OCI-LY7 (cell line): Measurements from ENCODE around the gene ZNF341. TPM values are rescaled to one million over a fixed set of nuclear protein-coding genes. Genes with fewer than 3 reads are reported as not detected.

ENCODE experiments used
- BruUV-seq: library from RNA; stranded (reverse); fragments of 400-500 nt; replicated peaks from 2 replicates; lab custom pipeline; 2021; lab: Mats Ljungman, UMichigan
- CTCF ChIA-PET: fragments of 300-600 bp; sonication (Branson Sonifier 250); formaldehyde crosslinking; loops from one replicate; lab custom pipeline; 2022; ENCODE audit warnings: antibody characterized with exemption; ENCODE audit not compliant: unreplicated experiment; lab: Charles Lee
- POLR2A ChIA-PET: fragments of 300-600 bp; sonication (Branson Sonifier 250); formaldehyde crosslinking; loops from one replicate; lab custom pipeline; 2022; ENCODE audit warnings: antibody characterized with exemption; lab: Charles Lee
- DNase-seq: peaks from one replicate; pipeline ENCODE4 v3.0.0-alpha.2; 2015; ENCODE audit warnings: low spot score
- H2AFZ ChIP-seq: fragments of 200-600 bp; sonication (generic), shearing (Covaris generic); 2 replicates; pipeline ENCODE4 v1.6.1; 2014; ENCODE audit warnings: mild to moderate bottlenecking, antibody characterized with exemption, low read length, moderate library complexity
- H3K27ac ChIP-seq: fragments of 200-600 bp; sonication (generic); 2 replicates; pipeline ENCODE4 v1.5.1; 2014; ENCODE audit warnings: mixed run types, low read depth, mild to moderate bottlenecking, moderate library complexity, low read length, inconsistent platforms; ENCODE audit not compliant: poor library complexity, severe bottlenecking
- H3K36me3 ChIP-seq: fragments of 200-600 bp; sonication (generic); 2 replicates; pipeline ENCODE4 v1.6.1; 2014; ENCODE audit warnings: mild to moderate bottlenecking, antibody characterized with exemption, low read length, moderate library complexity, mixed read lengths; ENCODE audit not compliant: insufficient read depth
- H3K4me1 ChIP-seq: fragments of 200-600 bp; sonication (generic); 2 replicates; pipeline ENCODE4 v1.5.1; 2014; ENCODE audit warnings: mild to moderate bottlenecking, low read length; ENCODE audit not compliant: insufficient read depth, poor library complexity, severe bottlenecking
- H3K4me2 ChIP-seq: fragments of 200-600 bp; sonication (generic); 2 replicates; pipeline ENCODE4 v1.6.1; 2014; ENCODE audit warnings: mild to moderate bottlenecking, low read length
- H3K4me3 ChIP-seq: fragments of 200-600 bp; sonication (generic); 2 replicates; pipeline ENCODE4 v1.5.1; 2014; ENCODE audit warnings: mild to moderate bottlenecking, low read depth, low read length; ENCODE audit not compliant: poor library complexity, severe bottlenecking
- H3K79me2 ChIP-seq: fragments of 200-600 bp; sonication (generic); 2 replicates; pipeline ENCODE4 v1.6.1; 2016; ENCODE audit warnings: low read depth, mild to moderate bottlenecking, low read length, moderate library complexity, mixed read lengths; ENCODE audit not compliant: insufficient read depth
- H3K9me2 ChIP-seq: fragments of 200-600 bp; sonication (generic); 2 replicates; pipeline ENCODE4 v1.6.1; 2016; ENCODE audit warnings: mild to moderate bottlenecking, low read length, mixed read lengths; ENCODE audit not compliant: insufficient read depth
- H3K9me3 ChIP-seq: fragments of 200-600 bp; sonication (generic); 2 replicates; pipeline ENCODE4 v1.6.1; 2014; ENCODE audit warnings: mild to moderate bottlenecking, mixed run types, low read length, mixed read lengths
- H4K20me1 ChIP-seq: fragments of 200-600 bp; sonication (generic); 2 replicates; pipeline ENCODE4 v1.6.1; 2014; ENCODE audit warnings: mild to moderate bottlenecking, antibody characterized with exemption, low read length, moderate library complexity, mixed read lengths; ENCODE audit not compliant: insufficient read depth
- CTCF ChIP-seq: fragments of 200-600 bp; sonication (generic); conservative IDR thresholded peaks from 2 replicates; pipeline ENCODE4 v1.5.1; 2014; ENCODE audit warnings: mild to moderate bottlenecking, antibody characterized with exemption, low read length, moderate library complexity, mixed read lengths
- EZH2phosphoT487 ChIP-seq: fragments of 200-600 bp; sonication (generic); IDR thresholded peaks from 2 replicates; pipeline ENCODE4 v1.6.1; 2018; ENCODE audit warnings: low read depth, borderline replicate concordance, mild to moderate bottlenecking, mixed run types, antibody characterized with exemption, low read length, moderate library complexity, mixed read lengths
- intact Hi-C: fragments of 100-400 bp; cut with micrococcal nuclease; formaldehyde crosslinking; loops from one replicate; pipeline ENCODE4 v1.10.0; 2022; ENCODE audit not compliant: unreplicated experiment
- total RNA-seq, 2 experiments: library from RNA; depleted of rRNA in 1 of 2; stranded (reverse); fragments of >200 nt in 1 of 2; shearing (Covaris generic) in 1 of 2; gene quantifications; 2 replicates each; pipeline ENCODE4 v1.2.3, GENCODE V29; 2014 to 2022

ZNF341 gene
- total RNA-seq, 2 experiments from 2014 or later = 3.2 to 7.7 TPM

DNA sequence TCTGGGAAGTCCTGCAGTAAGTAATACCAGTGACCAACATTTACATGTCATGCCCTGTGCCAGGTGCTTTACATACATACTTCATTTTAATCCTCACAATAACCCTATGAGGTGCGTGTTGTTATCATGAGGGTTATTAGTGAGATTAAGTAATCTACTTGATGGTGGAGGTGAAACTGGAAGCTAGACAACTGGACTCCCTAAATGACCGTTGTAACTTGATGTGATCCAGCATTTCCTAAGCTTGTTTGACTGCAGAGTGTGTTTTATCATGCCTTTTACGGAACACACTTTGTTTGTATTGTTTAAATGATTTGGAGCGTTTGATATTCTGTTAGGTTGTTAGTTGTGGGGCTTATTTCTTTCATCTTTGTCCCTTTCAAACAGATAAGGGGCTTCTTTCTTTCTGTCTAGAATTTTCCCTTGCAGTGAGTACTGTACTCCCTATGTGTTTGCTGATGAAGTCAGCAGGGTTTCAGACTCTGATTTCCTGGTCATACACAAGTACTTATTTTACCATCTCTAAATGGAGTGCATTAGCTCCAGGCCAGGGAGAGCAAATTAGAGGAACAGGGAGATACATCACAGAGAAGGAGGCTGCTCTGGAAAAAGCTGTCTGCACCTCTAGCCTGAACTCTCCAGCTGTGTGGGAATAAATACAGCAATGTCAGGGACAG, 109.1 kb downstream of the ZNF341 start:
- H3K4me1 ChIP-seq = peaks cover 44% of the 10 kb centered on the region
- peaks cover 3% of the 10 kb centered on the region for H3K36me3 ChIP-seq
- ChIA-PET CTCF (interaction anchor here (1.5 kb wide), 1 partner anchor 18 kb away, joined by 4 read pairs; no protein-coding TSS in a partner anchor), POLR2A (interaction anchor here (0.5 to 0.9 kb wide), 2 partner anchors 10 to 14 kb away, joined by 3 to 5 read pairs; no protein-coding TSS in a partner anchor)
- H3K79me2 ChIP-seq = peaks cover 69% of the 10 kb centered on the region
- BruUV-seq = no TSS peak
- no peaks in the 10 kb centered on the region for H3K9me2 ChIP-seq
- no peak overlapping the region for H3K4me3 ChIP-seq
- intact Hi-C loops = no loop called here
- H3K27ac ChIP-seq = no peak overlapping the region
- 0 out of 2 replicates have a peak, but pooled peaks cover under 1% of the 10 kb centered on the region for H3K9me3 ChIP-seq
- H4K20me1 ChIP-seq = 0 out of 2 replicates have a peak, but pooled peaks cover 7% of the 10 kb centered on the region
- DNase-seq = no peak
- H2AFZ ChIP-seq = no peak overlapping the region
- TF ChIP-seq CTCF (no peak), EZH2phosphoT487 (no peak)
- no peak overlapping the region for H3K4me2 ChIP-seq

DNA sequence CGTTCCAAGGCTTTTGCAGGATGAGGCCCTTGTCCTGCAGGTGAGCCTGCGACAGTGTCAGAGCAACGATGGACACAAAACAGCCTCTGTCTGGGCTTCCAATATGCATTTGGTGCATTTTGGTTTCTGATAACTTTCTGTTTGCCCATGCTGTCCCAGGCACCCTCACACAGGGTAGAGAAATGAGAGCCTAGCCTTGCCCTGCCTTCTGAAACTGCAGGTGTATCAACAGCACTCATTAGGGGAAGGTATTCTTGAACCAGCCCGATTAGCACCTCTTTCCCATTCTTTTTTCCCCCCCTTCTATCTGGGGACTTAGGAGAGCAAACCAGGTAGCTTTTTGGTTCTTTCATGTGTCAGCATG, 109.6 kb downstream of the ZNF341 start:
- H3K4me1 ChIP-seq = peaks cover 43% of the 10 kb centered on the region
- no peak overlapping the region for H3K27ac ChIP-seq
- no TSS peak for BruUV-seq
- H4K20me1 ChIP-seq = 0 out of 2 replicates have a peak, but pooled peaks cover 7% of the 10 kb centered on the region
- H3K9me2 ChIP-seq = no peaks in the 10 kb centered on the region
- TF ChIP-seq CTCF (no peak), EZH2phosphoT487 (no peak)
- no peak overlapping the region for H3K4me3 ChIP-seq
- intact Hi-C loops = no loop called here
- no peak overlapping the region for H3K4me2 ChIP-seq
- DNase-seq = no peak
- H3K9me3 ChIP-seq = no peaks in the 10 kb centered on the region
- H3K79me2 ChIP-seq = peaks cover 69% of the 10 kb centered on the region
- no peaks in the 10 kb centered on the region for H3K36me3 ChIP-seq
- H2AFZ ChIP-seq = no peak overlapping the region
- CTCF ChIA-PET = interaction anchor here (1.5 kb wide), 1 partner anchor 18 kb away, joined by 4 read pairs; no protein-coding TSS in a partner anchor
- POLR2A ChIA-PET = interaction anchor here (1.9 kb wide), 1 partner anchor 11 kb away, joined by 5 read pairs; no protein-coding TSS in a partner anchor

Other genes with a start within 250 kb of the ZNF341 start
- gene CBFA2T2, start 241.9 kb upstream of the ZNF341 start, total RNA-seq (2014; rRNA removed; shearing (Covaris generic)) = 32.9 and 38.5 TPM in 2 replicates
- 20.7 and 22.2 TPM in 2 replicates for gene CBFA2T2, start 241.9 kb upstream of the ZNF341 start, total RNA-seq (2022)
- gene C20orf144, start 69.7 kb upstream of the ZNF341 start, total RNA-seq (2014; rRNA removed; shearing (Covaris generic)) = 0.18 and 0.44 TPM in 2 replicates
- 0.31 and 0.42 TPM in 2 replicates for gene C20orf144, start 69.7 kb upstream of the ZNF341 start, total RNA-seq (2022)
- gene ACTL10, start 65.1 kb upstream of the ZNF341 start, total RNA-seq (2014; rRNA removed; shearing (Covaris generic)) = 7.4 and 11.7 TPM in 2 replicates
- gene ACTL10, start 65.1 kb upstream of the ZNF341 start, total RNA-seq (2022) = 5.1 and 5.6 TPM in 2 replicates
- 48.2 and 62.4 TPM in 2 replicates for gene NECAB3, start 57.6 kb upstream of the ZNF341 start, total RNA-seq (2014; rRNA removed; shearing (Covaris generic))
- gene NECAB3, start 57.6 kb upstream of the ZNF341 start, total RNA-seq (2022) = 71.3 and 79.4 TPM in 2 replicates
- gene E2F1, start 45.6 kb upstream of the ZNF341 start, total RNA-seq (2014; rRNA removed; shearing (Covaris generic)) = 128 and 135 TPM in 2 replicates
- 148 and 168 TPM in 2 replicates for gene E2F1, start 45.6 kb upstream of the ZNF341 start, total RNA-seq (2022)
- gene PXMP4, start 11.7 kb upstream of the ZNF341 start, total RNA-seq (2014; rRNA removed; shearing (Covaris generic)) = 3.1 and 4.2 TPM in 2 replicates
- gene PXMP4, start 11.7 kb upstream of the ZNF341 start, total RNA-seq (2022) = 7.8 and 8.2 TPM in 2 replicates
- gene CHMP4B, start 79.4 kb downstream of the ZNF341 start, total RNA-seq (2014; rRNA removed; shearing (Covaris generic)) = 32.4 and 46.6 TPM in 2 replicates
- gene CHMP4B, start 79.4 kb downstream of the ZNF341 start, total RNA-seq (2022) = 80.4 and 84.2 TPM in 2 replicates